HG03575 (cell line): ENCODE measurements around the gene TTLL6.
"Not testable (repeated sequence)": the region's sequence is repeated elsewhere in the genome, so short reads cannot be mapped to it uniquely, and the experiment has no call there.

Experiments used
- ATAC-seq: cut with Tn5 transposase; IDR thresholded peaks from one replicate; pipeline ENCODE4 v1.9.1; 2021; ENCODE audit not compliant: unreplicated experiment, insufficient number of reproducible peaks, low FRiP score; ENCODE audit errors: extremely low read depth

TTLL6 gene

DNA sequence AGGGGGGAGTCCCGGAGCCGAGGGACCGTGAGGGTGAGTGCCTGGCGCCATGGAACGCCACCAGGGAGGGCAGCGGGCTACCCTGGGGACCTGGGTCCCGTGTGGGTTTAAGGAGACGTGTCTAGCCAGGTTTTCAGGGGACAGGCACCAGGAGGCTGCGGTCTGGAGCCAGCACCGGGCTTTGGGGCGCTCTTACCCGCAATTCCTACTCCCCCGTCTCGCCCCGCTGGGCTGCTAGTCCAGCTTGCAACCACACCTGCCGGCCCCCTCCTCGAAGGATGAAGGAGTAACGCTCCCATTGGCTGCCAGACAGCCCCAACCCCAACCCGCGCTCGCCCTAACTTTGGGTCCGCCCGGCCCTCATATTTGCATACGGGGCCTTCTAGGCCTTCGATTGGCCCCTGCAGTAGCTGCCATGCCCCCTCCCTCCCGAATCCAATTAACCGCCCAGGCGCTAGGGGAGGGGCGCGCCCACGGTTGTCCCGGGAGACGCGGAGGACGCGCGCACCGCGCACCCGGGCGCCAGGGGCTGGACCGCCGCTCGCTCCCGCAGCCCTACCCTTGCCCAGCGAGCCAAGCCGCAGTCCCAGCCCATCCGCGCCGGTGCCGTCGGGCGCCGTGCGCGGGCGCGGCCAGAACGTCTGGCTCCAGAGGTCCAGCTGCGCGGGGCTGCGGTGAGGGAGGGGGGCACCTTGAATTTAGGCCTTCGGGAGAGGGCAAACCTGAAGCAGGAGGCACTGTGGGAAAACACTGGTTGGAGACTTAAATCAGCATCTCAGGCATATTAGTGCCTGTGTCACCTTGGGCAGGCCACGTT, at the start of gene TTLL6:
TTLL6 (minus strand) TSS at position 456 of the 817 bp plus-strand sequence; CDS start at position 299, 157 bp downstream.
- ATAC-seq = no peak

DNA sequence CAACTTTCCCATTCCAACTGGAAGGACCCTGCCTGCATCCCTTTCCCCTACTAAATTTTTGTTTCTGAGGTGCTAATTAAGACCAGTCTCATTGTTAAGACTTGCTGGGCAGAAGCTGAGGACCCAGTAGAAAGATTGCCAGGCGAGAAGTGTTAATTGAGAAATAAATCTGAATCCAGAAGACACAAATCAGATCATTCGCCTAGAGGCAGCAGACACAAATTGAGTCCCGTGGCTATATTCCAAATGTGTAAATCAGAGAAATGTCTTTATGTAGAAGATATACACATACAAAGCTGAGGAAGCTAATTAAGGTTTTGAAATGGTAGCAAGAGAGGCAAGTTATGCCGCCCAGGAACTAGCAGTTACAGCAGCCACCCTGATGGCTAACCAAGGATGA, 43.4 kb upstream of the TTLL6 start:
- ATAC-seq = no peak

DNA sequence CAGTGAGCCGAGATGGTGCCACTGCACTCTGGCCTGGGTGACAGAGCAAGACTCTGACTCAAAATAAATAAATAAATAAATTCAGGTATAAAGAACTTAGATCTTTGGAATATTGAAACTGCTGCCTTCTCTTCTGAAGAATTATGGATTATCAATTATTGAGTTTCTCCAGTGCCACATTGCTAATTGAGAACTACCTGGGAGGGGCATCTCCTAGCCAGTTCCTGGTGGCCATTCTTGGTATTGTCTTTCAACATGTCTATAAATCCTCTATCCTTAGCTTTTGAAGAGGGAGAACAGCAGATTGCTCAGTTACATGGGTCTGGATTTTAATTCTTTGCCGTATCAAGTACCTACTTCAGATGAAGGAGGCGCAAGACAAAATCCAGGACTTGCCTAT, 43.0 kb upstream of the TTLL6 start:
- ATAC-seq = no peak

DNA sequence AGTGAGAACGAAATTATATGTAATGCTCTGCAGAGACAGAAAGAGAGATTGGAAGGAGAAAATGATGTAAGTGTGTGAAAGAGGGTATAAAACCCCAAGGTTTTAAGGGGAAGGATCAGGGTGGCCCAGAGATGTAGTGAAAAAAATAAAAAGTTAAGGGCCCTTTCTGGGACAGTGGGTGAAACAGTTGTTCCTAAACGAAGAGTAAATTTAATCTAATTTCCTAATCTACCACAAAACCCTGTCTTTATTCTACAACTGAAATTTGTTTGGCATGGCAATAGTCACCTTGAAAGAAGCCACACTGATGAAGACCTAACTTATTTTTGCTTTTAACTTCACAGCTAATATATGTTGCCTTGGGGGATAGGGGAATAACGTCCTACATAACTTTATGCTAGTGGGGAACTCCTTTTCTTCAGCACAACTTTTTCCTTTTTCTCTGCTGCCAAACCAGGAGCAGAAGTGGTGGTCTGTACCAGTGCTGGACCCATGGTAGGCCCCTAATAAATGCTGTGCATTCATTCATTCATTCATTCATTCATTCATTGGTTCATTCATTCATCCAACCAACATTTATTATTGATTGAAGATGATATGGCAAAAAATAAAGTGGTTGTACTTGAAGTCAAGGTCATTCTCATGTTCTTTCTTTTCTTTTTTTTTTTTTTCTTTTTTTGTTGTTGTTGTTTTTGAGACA, 39.2 kb upstream of the TTLL6 start:
- no peak for ATAC-seq

DNA sequence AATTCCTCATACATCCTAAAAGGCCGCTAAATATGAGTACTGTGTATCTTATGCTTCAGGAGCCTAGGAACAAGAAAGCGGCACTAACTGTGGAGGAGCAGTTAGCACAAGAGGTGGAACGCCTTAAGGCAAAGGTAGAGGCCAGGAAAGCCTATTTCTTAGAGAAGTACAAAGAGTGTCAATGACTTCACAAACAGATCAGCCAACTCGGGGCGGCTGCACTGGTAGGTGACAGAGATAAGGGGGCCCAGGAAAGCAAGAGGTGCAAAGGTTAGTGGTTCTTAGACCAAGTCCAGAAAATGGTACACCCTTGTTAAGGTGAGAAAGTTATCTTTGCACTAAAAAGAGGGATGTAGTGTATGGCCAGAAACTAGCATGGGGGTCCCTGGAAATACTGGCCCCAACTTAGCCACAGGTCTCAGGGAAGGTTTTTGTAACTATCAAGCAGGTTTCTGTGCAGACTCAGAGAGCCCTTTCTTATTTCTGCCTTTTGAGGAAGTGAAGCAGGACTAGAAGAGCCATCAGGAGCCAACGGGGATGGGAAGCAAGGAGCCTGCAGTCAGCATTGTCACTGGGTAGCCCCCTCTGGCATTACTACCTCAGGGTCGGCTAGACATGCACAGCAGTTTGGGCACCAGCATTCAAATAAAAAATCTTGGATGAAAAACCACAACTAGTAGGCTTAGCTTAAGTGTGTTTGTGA, 37.9 kb upstream of the TTLL6 start:
- ATAC-seq = no peak

DNA sequence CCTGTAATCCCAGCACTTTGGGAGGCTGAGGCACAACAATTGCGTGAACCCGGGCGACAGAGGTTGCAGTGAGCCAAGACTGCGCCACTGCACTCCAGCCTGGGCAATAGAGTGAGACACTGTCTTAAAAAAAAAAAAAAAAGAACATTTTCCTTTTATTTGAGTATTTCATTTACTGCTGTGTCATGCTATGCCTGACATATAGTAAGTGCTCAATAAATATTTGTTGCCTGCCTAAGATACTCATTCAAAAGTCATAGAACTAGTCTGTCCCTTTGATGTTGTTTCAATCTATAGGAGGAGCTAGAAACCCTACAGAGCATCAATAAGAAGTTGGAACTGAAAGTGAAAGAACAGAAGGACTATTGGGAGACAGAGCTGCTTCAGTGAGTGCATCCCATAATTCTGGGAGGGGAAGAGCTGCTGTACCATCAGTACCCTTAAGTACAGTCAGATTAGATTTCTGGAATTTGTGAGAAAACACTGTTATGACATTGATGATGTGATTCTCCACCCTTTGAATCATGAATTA, 33.8 kb upstream of the TTLL6 start:
- no peak for ATAC-seq

DNA sequence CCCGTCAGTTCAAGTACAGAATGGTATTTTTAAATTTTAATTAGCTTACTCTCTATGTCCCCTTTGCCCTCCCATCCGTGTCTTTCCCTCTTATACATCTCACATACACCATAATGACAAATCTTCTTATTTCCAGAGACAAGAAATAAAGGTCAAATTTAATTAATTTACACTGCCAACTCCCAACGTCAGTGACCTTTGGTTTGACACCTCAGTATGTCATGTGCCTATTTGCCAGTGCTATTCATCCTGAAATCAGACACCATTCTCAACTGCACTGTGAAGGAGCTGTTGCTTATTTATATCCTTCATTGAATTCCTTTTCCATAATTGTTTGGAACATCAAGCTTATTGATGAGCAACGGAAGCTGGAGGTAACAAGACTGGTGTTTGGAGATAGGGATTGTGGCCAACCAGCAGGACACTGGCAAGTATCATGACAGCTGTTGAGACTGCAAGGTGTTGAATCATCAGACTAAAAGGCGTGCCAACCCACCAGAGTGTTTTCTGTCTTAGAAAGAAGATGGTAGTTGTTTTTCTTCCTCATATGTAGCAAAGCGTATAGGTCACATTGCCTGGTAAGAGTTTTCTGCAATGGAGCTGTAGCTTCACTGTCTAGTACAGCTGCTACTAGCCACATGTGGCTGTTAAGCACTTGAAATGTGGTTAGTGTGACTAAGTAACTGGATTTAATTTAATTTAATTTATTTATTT, 26.3 kb upstream of the TTLL6 start:
- no peak for ATAC-seq

DNA sequence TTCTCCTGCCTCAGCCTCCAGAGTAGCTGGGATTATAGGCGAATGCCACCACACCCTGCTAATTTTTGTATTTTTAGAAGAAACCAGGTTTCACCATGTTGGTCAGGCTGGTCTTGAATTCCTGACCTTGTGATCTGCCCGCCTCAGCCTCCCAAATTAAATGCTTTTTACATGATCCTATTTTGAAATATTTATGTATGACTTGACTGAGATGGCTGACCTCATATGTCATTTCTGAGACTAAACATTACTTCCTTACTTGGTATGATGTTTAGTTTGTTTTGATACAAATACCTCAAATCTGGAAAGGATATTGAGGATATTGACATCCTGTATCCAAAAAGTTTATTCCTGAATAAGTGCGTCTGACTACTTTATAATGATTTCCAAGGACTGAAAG, 25.7 kb upstream of the TTLL6 start:
- no peak for ATAC-seq

DNA sequence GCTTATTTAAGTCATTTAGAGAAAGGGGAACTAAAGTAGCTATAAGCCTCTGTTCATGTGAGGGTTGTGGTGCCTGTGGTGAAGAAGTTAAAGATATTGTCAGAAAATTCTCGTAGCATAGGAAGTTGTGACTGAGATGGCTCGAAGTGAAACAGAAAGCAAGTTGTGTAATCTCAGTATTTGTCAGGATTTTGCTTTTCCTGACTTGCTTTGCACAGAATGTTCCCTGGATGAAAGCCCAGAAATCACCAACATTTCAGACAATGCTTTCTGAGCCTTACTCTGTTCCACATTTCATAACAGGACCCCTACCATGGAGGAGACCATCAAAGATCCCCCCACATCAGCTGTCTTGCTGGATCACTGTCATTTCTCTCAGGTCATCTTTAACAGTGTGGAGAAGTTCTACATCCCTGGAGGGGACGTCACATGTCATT, 24.4 kb upstream of the TTLL6 start:
- no peak for ATAC-seq

DNA sequence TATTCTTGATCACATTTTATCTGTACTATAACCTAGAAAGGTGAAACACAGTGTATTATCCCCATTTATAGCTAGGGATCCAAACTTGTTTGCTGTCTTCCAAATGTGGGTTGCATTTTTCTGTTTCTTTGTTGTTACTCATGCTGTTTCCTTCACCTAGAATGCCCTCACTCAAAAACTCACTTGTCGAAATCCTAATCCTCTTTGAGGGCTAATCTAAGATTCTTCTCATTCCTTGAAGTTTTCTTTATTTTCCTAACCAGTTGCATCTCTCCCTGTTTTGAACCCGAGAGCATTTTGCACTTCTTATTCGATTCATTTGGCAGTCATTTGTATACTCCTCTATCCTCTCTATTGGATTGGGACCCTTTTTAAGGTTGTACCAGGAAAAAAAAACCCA, 23.4 kb upstream of the TTLL6 start:
- ATAC-seq = no peak

DNA sequence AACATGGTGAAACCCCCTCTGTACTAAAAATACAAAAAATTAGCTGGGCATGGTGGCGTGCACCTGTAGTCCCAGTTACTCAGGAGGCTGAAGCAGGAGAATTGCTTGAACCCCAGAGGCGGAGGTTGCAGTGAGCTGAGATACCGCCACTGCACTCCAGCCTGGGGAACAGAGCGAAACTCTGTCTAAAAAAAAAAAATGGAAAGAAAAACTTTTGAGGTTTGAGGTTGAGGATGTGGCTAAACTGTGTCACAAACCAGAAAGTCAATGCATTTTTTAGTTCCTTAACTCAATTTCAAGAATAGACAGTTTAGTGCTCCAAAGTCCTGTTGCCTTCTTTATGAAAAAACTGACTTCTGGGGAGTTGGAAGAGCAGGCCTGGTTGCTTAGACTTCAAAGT, 20.4 kb upstream of the TTLL6 start:
- ATAC-seq = not testable (repeated sequence)

DNA sequence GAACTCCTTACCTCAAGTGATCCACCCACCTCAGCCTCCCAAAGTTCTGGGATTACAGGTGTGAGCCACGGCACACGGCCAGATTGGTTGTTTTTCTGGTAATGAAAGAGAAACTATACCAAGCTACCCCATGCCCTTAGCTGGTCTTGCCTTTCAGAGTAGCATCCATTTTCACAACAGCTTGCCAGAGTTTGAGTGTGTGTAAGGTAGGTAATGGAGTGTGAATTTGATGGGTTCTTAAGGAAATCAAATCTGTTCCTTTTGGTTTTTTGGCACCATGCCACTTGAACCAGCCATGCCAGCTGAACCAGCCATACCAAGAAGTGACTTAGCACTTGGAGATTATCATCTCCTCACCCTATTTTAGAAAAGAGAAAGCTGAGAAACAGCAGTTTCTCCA, 18.9 kb upstream of the TTLL6 start:
- no peak for ATAC-seq

DNA sequence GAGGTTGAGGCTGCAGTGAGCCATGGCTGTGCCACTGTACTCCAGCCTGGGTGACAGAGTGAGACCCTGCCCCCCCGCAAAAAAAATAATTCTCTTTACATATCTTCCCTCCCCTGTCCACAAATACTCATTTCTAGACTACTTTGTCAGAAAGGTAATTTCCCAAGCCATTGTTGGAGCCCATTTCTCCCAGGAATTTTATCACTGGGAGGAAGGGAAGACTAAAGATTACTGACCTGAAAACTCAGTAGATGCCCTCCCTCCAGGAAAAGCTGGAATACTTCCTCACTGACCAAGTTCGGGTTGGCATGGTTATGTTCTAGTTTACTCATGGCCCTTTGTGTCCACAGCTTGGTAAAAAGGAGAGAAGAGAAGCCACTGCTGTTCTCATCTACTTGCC, 17.9 kb upstream of the TTLL6 start:
- ATAC-seq = no peak

DNA sequence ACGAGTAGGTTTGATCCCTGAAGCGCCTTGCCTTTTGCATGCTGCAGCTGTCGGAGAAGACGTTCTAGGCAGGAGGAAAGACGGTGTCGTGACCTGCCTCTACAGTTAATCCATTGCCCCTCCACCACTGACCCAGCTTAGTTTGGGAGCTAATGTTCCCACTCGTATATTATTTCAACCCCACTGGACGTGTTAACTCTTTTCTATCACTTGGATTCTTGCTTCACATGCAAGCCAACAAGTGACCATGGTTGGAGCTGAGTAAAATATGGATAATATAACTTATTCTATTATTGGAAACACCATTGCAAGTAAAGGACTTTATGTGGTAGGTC, 14.5 kb upstream of the TTLL6 start:
- ATAC-seq = no peak

DNA sequence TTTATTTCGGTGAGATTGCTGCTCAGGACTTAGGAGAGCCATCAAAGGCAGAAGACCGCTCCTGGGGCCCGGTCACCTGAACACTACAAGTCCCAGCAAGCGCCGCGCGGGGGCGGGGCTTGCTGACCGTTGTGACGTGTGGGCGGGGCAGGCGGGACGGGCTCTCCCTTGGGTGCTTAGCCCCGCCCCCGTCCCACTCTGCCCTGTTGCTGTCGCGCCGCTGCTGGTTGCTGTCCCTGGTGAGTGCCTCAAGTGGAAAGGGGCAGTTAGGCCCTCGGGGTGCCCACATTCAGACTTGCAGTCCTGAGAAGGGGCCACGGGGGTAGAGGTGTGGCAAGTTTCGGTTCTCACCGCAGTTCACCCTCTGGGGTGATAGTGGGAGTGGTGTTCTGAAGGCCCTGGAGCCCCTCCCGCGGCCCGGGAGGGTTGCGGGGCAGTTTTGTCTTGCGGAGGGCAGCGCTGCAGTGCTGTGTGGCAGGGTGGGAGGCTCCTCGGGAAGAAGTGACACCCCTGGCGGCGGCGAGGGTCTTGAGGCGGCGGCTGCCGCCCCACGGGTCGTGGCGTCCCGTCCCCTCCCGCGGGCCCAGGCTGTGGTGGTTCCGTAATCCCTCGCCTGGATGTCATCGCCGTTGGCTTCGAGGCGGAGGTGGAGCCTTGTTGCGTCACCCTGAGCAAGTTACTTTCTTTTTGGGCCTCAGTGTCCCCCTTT, 14.0 kb upstream of the TTLL6 start, which contains the start of gene CALCOCO2:
CALCOCO2 (plus strand) TSS at position 196 of the 709 bp plus-strand sequence. CDS start 10,673 bp downstream, outside the sequence.
- no peak for ATAC-seq

DNA sequence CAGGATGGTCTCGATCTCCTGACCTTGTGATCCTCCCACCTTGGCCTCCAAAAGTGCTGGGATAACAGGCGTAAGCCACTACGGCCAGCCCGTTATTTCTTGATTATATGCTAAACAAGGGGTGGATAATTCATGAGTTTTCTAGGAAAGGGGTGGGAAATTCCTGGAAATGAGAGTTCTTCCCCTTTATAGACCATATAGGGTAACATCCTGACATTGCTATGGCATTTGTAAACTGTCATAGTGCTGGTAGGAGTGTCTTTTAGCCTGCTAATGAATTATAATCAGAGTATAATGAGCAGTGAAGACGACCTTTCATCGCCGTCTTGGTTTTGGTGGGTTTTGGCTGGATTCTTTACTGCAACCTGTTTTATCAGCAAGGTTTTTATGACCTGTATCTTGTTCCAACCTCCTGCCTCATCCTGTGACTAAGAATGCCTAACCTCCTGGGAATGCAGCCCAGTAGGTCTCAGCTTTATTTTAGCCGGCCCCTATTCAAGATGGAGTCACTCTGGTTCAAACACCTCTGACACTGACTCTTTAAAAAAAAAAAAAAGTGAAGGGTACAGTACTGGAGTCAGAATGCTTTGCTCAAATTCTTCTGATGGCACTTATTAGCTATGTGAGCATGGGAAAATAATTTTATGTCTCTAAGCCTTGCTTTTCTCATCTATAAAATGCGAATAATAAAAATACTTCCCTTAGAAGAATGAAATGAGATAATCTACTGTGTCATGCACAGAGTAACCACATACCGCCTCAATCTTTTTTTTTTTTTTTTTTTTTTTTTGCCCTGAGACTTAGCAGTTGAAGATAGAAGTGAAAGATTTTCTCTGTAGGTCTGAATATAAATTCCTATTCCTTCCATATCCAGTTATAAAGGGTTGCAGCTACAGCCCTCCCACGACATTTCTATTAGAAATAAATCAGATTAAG, 8.7 kb upstream of the TTLL6 start:
- no peak for ATAC-seq

DNA sequence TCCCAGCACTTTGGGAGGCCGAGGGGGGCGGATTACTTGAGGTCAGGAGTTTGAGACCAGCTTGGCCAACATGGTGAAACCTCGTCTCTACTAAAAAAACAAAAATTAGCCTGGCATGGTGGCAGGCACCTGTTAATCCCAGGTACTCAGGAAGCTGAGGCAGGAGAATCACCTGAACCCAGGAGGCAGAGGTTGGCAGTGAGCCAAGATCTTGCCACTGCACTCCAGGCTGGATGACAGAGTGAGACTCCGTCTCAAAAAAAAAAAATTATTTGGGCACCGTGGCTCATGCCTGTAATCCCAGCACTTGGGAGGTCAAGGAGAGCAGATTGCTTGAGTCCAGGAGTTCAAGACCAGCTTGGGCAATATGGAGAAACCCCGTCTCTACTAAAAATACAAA, 3.9 kb upstream of the TTLL6 start:
- ATAC-seq = not testable (repeated sequence)
